HG03565 (cell line): ENCODE data around the gene CALHM3.
"Not testable (repeated sequence)": the region's sequence is repeated elsewhere in the genome, so short reads cannot be mapped to it uniquely, and the experiment has no call there.

ENCODE experiments used
- ATAC-seq: cut with Tn5 transposase; IDR thresholded peaks from one replicate; pipeline ENCODE4 v1.9.1; 2021; ENCODE audit warnings: mild to moderate bottlenecking, moderate library complexity; ENCODE audit not compliant: unreplicated experiment

CALHM3 gene, protein sequence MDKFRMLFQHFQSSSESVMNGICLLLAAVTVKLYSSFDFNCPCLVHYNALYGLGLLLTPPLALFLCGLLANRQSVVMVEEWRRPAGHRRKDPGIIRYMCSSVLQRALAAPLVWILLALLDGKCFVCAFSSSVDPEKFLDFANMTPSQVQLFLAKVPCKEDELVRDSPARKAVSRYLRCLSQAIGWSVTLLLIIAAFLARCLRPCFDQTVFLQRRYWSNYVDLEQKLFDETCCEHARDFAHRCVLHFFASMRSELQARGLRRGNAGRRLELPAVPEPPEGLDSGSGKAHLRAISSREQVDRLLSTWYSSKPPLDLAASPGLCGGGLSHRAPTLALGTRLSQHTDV

GRCh38 chr10:103479135-103479534 lies at the start of gene CALHM3:
CALHM3 (minus strand) TSS chr10:103479240; CDS start chr10:103479032, 208 bp downstream.
- no peak for ATAC-seq

DNA sequence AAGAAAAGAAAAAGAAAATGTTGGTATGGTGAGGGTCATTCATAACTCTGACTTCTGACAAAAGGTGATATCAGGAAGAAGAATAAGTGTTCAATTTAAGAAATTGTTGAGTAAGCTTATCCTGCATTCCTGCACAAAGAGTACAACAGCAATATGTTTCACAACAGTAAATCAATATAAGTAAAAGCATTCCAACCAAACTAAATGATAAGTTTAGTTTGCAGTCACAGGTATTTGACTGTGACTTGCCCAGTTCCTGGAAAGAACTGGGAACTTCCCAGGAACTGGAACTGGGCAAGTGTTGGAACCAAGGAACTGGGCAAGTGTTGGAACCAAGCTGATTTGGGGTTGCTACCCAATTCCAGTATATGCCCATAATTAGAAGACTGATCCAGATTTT lies 49.5 kb upstream of the CALHM3 start:
- no peak for ATAC-seq

GRCh38 chr10:103527476-103527875 lies 48.4 kb upstream of the CALHM3 start:
- not testable (repeated sequence) for ATAC-seq

- no peak for ATAC-seq
Measured at GRCh38 chr10:103525901-103526300, 46.9 kb upstream of the CALHM3 start.

DNA sequence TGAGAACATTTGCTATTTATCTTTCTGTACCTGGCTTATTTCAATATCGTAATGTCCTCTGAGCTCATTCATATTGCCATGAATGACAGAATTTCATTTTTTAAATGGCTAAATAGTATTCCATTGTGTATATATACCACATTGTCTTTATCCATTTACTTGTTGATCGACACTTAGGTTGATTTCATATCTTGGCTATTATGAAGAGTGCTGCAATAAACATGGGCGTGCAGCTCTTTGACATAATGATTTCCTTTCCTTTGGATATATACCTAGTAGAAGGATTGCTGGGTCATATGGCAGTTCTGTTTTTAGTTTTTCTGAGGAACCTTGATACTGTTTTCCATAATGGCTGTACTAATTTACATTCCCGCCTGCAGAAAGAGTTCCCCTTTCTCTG lies 44.6 kb upstream of the CALHM3 start:
- no peak for ATAC-seq

GRCh38 chr10:103522006-103522405 lies 43.0 kb upstream of the CALHM3 start:
- ATAC-seq, result not testable (repeated sequence)

- no peak for ATAC-seq
Measured at GRCh38 chr10:103519798-103520197, 40.8 kb upstream of the CALHM3 start.

DNA sequence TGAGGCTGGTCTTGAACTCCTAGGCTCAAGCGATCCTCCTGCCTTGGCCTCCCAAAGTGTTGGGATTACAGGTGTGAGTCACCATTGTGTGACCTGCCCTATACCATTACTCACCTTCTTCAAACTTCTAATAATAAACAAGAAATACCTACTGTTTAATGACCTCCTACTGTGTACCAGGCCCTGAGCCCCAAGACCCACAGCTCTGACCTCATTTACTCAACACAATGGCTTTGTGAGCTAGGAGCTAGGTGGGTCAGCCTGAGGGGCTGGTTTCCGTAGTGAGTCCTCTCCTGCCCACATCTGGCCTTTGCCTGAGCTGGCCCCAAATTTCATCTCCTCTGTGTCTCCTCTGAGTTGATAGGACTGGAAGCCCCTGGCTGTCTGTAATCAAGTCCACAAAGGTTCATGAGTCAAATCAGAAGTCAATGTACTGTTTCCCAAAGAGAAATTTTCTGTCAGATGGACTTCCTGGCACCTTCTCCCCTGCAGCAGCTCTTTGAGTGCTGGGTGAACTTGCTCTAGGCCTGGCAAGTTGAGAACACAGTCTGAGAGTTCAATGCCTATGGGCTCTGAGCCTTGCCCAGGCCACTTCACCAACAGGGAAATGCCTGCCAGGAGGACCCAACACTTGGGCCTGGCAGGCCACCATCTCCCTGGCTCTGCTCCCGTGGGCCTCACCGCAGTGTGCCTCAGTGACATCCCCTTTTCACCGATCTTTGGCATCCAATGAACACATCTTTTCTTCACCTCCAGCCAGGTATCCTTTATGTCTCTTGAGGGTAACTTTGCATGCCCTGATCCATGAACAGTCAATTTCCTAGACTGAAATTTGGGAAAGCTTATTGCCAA lies 38.4 kb upstream of the CALHM3 start:
- no peak for ATAC-seq

- ATAC-seq, result no peak
Measured at GRCh38 chr10:103514244-103514643, 35.2 kb upstream of the CALHM3 start.

DNA sequence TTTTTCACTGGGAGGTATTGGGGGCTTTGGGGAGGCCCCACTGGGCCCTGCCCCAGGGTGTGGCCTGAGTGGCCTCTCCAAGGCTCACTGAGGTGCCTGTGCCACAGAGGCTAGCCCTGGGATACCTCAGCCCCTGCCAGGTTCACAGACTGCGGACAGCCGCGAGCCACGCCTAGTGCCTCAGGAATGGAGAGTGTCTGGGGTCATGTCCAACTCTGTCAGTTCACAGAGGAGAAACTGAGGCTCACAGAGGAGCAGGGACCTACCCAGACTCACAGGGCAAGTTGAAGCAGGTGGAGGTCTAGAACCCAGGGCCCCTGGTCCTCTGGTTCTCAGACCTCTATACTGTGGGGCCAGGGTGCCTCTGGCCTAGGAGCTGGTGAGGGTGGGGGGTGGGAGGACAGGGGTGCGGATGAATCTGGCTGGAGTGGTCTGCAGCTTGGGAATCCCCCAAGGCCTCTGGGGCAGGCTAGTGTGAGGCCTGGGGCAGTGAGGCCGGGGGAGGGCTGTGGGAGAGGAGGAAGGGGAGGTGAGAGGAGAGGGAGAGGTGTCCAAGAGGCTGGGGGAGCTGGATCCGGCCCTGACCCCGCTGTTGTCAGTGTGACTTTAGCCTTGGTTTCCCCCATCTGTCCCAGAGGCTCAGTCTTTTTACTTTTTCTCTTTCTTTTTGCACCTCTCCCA lies 34.5 kb upstream of the CALHM3 start:
- no peak for ATAC-seq

DNA sequence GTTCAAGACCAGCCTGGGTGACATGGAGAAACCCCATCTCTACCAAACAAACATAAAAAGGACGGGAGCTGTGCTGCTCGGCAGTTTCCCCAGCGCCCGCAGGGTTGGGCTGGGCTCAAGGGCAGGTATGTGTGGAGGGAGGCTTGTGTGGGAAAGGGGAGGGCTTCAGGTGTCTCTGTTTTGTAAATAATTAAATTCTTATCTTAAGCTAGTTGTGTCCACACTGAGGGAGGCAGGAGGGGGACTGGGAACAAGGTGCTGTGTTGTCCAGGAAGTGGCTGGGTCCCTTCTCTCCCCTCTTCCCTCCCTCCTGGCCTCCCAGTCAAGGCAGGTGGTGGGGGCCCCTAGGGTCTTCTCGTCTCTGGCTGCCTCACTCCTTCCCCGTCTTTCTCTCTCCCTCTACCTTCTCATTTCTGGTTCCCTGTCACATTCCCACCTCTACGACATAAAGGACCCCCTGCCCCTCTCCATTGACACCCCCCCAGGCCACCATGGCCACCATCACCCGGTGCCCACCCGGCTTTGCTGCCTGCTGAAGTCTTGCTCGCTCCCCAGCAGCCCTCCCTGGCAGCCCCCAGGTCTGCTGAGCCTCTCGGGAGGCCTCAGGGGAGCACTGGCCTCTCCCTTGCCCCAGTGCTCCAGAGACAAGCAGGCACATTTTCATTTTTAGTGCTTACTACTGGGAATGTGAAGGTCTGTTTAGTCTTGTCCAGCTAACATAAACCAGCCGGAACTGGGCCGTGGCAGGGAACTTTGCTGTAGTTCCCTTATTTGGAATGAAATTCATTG lies 33.7 kb upstream of the CALHM3 start:
- ATAC-seq, result no peak

- ATAC-seq, result no peak
Measured at GRCh38 chr10:103512166-103512565, 33.1 kb upstream of the CALHM3 start.

DNA sequence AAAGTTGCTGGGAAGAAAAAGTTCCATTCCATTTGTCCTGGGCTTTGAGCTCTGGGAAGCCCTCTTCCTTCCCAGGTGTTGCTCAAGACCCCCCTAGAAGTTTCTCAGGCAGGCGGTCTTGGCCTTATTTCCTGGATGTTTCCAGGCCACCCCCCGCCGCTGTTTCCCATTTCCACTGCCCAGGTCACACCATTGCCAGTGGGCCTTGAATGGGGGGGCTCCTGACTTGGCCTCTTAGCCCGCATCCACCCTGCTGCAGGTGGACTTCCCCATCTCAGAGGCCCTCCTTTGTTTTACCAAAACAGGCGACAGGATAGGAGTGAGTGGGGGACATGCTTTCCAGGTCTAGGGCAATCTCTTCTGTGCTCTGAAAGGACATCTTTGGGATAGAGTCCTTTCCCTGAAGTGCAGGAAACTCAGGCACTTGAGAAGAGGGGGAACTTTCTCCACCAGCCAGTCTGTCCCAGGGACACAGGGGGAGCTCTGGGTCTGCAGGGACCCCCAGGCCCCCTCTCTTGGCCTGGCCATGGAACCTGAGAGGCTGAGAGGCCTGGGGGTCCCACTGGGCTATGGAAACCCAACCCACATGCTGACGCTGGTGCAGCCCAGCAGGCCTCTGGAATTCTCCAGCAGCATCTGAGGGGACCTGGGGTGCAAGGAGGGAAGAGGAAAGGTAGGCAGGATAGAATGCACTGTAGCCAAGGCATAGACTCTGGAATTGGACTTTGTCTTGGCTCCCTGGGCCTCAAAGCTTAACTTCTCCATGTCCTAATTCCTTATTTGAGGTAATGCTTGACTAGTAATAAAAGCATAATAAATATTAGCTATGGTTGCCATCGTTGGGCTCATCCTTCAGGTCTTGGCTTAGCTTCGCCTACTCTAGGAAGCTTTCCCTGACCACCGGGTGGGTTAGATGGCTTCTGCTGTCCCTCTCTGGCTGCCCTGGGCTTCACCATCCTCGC lies 32.0 kb upstream of the CALHM3 start:
- ATAC-seq, result no peak

DNA sequence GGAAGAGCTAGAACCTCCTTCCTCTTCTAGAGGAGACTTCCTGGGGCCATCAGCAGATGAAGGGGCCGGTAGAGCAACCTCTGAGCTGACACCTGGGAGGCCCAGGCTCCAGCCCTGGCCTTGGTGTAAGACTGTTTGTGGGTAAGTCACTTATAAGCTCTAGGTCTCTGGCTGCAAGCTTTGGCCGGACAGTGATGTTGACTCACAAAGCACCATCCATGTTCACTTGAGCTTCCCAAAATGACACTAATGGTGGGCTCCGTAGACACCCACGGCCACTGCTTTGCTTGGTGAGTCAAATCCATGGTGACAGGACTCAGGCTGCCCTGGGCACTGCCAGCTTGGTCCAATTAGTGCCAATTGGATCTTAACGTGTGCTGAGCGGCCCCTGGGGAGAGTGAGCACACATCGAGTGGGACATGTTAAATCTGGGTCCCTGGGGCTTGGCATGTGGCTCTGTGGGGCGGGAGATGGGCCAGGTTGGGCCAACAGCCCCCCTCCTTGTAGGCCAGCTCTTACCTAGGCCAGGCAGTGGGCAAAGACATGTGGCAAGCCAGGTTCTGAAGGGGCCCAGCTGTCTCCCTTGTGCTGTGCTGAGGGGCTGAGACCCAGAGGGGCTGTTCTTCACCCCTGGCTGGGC lies 31.1 kb upstream of the CALHM3 start:
- ATAC-seq, result no peak

DNA sequence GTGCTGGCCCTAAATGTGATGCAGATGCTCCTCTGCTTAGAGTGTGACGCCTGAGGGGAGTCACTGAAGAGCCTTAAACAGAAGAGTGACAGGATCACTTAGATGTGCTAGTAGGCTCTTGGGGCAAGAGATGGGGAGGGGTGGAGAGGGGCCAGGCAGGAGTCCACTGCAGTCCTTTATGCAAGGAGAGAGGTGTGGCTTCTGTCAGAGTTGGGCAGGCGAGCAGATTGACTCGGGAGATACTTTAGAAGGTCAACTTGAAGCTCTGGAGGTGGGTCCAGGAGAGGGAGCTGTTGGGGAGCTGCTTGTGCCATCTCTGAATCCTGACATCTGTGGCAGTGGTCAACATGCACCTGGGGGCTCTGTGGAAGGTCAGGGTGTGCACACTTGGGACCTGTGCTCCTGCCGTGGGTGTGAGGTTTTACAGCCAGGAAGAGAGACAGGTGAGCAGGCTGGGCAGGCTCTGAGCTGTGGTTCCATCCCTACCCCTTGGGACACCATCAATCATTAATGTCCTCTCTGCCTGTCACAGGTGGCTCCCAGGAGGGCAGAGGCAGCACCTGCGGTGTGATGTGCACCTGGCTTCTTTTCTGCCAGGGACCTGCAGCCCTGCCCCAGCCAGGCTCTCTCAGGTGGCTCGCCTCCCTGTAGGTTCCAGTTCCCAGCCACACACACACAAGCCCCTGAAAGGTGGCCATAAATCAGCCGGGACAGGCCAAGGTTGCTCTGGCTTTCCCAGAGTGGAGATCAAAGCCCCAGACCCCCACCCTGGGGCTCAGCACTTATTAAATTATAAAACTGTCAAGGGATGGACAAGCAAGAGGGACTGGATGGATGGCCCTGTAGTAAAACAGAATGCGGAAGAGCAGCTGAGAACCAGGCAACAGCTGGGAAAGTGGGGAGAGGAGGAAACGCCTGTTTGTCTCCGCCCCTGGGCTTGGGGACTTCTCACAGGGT lies 28.5 kb upstream of the CALHM3 start:
- no peak for ATAC-seq

DNA sequence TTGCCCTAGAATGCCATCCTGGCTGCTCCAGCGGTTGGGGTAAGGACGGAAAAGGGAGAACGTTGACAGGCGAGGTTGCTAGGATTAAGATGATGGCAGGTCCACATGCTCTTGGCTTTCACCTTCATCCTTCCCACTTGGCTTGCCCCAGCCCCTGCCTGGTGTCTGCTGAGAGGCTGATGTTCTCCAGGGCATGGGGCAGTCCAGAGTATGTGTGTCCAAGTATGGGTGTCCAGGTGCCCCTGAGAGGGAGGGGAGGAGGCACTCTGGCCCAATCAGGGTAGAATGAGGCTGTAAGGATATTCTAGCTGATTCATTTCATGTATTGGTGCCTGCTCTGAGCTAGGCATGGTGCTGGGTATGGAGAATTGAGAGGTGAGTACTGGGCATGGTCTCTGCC lies 27.0 kb upstream of the CALHM3 start:
- ATAC-seq, result no peak

DNA sequence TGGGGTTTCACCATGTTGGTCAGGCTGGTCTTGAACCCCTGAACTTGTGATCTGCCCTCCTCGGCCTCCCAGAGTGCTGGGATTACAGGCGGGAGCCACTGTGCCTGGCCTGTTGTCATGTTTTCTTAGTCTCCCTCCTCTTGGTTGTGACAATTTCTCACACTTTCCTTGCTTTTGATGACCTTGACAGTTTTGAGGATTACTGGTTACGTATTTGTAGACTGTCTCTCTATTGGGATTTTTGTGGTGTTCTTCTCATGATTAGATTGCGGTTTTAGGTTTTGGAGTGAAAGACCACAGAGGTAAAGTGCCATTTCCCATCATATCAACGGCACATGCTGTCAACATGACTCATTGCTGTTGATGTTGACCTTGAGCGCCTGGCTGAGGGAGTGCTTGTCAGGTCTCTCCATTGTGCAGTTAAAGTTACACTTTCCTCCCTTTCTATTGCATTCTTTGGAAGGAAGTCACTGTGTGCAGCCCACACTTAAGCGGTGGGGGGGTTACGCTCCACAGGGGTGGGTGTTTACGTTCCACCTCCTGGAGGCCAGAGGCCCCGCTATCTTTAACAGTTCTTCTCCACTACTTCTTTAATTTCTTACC lies 25.2 kb upstream of the CALHM3 start:
- ATAC-seq, result no peak

DNA sequence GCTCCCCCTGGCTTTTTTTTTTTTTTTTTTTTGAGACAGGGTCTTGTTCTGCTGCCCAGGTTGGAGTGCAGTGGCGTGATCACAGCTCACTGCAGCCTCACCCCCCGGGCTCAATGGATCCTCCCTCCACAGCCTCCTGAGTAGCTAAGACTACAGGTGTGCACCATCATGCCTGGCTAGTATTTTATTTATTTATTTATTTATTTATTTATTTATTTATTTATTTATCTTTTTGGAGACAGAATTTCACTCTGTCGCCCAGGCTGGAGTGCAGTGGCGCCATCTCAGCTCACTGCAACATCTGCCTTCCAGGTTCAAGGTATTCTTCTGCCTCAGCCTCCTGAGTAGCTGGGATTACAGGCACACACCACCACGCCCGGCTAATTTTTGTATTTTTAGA lies 24.7 kb upstream of the CALHM3 start:
- ATAC-seq, result not testable (repeated sequence)
